Measurements from ENCODE around the gene LARP1B.
"Not testable (repeated sequence)": the region's sequence is repeated elsewhere in the genome, so short reads cannot be mapped to it uniquely, and the experiment has no call there.

LARP1B gene

DNA sequence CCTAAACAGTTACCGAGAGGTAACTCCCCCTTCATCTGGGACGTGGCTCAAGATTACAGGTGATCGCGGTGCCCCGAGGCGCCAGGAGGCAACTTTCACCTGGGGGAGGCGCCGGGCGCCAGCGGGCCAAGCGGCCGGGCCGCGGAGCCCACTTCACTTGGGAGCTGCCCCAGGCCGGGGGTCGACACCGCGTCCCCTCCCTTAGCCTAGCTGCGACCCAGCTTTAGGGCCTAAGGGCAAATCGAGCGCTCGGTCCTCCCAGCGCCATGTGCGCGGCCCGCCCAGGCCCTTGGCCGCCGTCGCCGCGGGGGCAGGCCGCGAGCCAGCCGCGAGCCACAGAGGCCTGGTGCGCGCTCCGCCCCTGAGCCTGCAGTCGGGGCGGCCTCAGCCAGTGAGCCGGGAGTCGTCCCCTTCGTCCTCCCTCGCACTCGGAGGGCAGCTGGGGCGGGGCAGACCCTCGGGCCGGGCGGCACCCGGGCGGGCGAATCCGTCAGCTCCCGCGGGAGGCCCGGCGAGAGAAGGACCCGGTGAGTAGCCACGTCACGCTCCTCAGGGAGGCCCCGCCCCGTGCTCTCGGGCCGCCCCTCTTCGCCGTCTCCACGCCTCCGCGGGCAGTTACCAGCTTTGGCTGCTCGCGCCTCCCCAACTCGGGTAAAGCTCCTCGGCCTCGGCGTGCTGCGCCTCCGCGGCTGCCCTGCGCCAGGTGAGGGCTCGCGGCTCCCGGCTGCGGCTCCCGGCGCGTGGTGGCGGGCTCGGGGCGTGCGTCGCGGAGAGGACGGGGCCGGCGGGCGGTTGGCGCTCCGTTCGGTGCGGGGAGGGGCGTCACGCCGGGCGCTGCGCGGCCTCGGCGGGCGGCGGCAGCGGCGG lies at the start of gene LARP1B:
Gene LARP1B, plus strand, starts transcription at position 614 of the 867 bp plus-strand sequence. CDS start 13,640 bp downstream, outside the sequence.
- peak; percentile 87 to 91 for DNase-seq (ENCODE audit: low read depth in 2 of 2)

DNA sequence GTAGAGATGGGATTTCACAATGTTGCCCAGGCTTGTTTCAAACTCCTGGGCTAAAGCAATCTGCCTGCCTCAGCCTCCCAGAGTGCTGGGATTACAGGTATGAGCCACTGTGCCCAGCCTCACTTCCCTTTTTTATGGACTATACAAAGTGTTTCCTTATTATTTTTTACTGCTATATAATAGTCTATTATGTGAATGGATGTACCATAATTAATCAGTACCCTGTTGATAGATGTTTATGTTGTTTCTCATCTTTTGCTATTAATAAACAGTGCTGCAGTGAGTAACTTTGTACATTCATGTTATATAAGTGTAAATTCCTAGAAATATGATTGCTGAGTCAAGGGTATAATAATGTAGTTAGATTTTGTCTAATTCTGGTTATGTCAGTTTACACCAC lies 35.8 kb upstream of the LARP1B start:
- DNase-seq (ENCODE audit: low read depth in 2 of 2) = no peak

DNA sequence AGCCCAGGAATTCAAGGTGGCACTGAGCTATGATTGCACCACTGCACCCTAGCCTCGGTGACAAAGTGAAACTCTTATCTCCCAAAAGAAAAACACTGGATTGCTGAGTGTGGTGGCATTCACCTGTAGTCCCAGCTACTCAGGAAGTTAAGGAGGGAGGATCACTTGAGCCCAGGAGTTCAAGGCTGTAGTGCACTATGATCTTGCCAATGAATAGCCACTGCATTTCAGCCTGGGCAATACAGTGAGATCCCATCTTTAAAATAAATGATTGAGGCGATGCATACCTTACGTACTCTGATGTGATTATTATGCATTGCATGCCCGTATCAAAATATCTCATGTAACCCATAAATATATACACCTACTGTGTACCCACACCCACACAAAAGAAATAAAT lies 31.2 kb upstream of the LARP1B start:
- no peak for DNase-seq (ENCODE audit: low read depth in 2 of 2)

DNA sequence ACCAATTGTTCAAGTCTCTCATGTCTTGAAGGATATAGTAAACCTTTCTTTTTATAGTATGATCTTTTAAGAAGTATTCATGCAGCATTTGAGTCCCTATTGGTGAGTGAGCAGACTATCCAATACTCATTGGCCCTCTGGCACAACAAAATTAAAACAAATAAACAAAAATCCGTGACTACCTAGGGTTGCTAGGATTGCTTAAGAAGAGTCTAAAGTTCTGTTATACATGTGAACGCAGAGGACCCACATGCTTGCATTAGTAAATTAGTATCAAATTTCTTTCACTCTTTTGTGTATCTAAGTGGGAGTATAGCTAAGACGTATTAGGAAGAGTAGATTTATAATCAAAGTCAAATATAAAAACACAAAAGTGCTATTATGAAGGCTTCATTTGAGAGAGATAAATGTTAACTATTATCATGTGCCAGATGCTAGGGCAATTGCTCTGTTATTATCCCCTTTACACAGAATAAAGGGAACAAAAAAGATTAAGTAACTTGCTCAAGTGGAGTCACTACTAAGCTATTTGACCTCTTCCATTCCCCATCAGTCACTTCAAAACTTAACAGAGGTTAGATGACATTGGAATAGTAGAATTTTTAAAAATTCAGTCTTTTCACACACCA lies 29.2 kb upstream of the LARP1B start:
- no peak for DNase-seq (ENCODE audit: low read depth in 2 of 2)

DNA sequence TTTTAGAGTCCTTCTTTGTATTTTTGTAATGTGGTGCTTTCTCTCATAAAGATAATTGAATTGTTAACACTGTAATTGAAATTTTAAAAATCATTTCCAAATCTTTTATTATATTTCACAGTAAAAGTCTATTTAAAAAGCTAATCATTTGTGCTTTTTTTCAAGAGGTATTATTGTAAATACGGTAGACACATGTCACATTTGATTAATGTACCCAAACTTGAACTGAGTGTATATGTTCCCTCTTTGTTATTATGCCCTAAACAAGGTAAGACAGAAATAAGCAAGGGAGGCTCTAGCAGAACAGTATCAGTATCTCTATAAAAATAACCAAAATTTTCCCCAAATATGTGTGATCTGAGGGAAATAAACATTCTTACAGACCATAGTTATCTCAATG lies 21.5 kb upstream of the LARP1B start:
- no peak for DNase-seq (ENCODE audit: low read depth in 2 of 2)

DNA sequence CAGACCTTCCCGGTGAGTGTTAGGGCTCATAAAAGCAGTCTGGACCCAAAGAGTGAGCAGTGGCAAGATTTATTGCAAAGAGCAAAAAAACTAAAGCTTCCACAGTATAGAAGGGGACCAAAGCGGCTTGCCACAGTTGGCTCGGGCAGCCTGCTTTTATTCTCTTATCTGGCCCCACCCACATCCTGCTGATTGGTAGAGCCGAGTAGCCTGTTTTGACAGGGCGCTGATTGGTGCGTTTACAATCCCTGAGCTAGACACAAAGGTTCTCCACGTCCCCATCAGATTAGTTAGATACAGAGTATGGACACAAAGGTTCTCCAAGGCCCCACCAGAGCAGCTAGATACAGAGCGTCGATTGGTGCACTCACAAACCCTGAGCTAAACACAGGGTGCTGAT lies 14.1 kb upstream of the LARP1B start:
- DNase-seq (ENCODE audit: low read depth in 2 of 2) = not testable (repeated sequence)

DNA sequence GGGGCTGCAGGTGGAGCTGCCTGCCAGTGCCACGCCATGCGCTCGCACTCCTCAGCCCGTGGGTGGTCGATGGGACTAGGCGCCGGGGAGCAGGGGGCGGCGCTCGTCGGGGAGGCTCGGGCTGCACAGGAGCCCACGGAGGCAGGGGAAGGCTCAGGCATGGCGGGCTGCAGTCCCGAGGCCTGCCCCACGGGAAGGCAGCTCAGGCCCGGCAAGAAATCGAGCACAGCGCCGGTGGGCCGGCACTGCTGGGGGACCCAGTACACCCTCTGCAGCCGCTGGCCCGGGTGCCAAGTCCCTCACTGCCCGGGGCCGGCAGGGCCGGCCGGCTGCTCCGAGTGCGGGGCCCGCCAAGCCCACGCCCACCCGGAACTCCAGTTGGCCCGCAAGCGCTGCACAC lies 13.6 kb upstream of the LARP1B start:
- DNase-seq (ENCODE audit: low read depth in 2 of 2) = not testable (repeated sequence)

DNA sequence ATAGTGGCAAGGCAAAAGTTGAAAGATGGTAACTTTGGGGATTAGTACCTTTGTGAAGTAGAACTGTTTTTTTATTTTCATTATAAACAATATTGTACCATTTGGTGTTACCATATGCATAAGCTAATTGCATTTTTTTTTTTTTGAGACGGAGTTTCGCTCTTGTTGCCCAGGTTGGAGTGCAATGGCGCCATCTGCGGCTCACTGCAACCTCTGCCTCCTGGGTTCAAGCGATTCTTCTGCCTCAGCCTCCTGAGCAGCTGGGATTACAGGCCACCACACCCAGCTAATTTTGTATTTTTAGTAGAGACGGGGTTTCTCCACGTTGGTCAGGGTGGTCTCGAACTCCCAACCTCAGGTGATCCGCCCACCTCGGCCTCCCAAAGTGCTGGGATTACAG lies 9.9 kb upstream of the LARP1B start:
- DNase-seq (ENCODE audit: low read depth in 2 of 2) = not testable (repeated sequence)

DNA sequence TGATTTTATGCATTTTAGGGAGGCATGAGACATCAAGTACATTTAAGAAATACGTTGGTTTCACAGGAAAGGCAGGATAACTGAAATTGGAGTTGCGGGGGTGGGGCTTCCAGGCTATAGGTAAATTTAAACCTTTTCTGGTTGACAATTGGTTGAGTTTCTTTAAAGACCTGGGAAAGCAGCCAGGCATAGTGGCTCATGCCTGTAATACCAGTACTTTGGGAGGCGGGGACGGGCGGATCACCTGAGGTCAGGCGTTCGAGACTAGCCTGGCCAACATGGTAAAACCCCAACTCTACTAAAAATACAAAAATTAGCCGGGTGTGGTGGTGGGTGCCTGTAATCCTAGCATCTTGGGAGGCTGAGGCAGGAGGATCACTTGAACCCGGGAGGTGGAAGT lies 6.2 kb upstream of the LARP1B start:
- DNase-seq (ENCODE audit: low read depth in 2 of 2) = not testable (repeated sequence)

DNA sequence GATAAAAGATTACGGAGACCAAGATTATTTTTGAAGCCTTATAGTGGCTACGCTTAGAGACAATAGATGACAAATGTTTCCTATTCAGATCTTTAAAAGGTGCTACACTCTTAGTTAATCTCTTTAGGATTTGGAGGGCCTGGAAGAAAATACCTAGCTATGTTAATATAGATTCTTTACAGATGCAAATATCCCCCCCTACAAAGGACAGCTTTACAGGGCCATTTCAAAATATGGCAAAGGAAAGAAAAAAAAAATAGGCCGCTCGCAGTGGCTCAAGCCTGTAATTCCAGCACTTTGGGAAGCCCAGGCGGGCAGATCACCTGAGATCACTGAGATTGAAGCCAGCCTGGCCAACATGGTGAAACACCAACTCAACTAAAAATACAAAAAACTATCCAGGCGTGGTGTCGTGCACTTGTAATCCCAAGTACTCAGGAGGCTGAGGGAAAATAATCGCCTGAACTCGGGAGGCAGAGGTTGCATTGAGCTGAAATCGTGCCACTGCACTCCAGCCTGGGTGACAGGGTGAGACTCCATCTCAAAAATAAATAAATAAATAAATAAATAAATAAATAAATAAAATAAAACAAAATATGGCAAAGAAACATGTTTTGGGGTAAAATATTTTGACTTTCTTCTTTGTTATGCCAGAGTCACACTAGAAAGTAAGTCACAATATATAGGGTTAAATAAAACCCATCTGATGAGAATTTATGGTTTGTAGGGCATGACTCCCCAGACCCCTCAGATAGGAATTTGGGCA lies 5.5 kb upstream of the LARP1B start:
- not testable (repeated sequence) for DNase-seq (ENCODE audit: low read depth in 2 of 2)

DNA sequence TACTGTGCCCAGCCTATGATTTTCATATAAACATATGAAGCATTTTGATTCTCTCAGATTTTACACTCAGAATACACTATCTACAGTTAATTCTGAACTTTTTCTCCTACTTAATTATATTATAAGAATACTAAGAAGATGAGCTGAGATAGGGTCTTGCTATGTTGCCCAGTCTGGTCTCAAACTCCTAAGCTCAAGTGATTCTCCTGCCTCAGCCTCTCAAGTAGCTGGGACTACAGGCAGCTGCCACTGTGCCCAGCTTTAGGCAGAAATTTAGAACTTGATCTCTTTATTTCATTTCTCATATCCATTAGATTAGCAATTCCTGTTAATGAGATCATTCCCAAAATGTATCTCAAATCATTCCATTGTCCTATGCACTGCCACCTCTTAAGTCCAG lies 4.7 kb upstream of the LARP1B start:
- no peak for DNase-seq (ENCODE audit: low read depth in 2 of 2)

DNA sequence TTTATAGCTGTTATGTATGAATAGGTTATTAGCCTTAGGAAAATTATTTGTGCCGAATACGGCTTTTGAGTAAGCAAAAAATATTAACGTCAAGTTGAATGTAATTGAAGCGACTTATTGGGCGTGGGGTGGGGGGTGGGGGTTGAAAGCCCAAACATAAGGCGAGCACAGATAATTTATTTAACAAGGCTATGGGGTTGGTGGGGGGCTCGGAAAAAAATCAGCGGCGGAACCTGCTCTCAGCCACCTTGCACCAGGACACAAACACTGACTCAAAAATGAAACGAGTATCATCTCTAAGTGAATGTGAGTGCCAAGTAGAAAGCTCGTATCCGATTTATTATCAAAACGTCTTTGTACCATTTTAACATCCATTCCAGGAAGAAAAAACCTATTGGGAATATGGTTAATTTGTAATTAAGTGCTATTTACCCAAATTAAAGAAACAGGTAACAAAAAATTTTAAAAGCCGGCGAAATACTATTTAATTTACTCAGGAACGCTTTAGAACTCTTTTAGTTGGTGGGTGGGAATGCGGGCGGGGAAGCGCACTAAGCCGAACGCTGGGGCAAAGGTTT lies 902 bp upstream of the LARP1B start:
- no peak for DNase-seq (ENCODE audit: low read depth in 2 of 2)

DNA sequence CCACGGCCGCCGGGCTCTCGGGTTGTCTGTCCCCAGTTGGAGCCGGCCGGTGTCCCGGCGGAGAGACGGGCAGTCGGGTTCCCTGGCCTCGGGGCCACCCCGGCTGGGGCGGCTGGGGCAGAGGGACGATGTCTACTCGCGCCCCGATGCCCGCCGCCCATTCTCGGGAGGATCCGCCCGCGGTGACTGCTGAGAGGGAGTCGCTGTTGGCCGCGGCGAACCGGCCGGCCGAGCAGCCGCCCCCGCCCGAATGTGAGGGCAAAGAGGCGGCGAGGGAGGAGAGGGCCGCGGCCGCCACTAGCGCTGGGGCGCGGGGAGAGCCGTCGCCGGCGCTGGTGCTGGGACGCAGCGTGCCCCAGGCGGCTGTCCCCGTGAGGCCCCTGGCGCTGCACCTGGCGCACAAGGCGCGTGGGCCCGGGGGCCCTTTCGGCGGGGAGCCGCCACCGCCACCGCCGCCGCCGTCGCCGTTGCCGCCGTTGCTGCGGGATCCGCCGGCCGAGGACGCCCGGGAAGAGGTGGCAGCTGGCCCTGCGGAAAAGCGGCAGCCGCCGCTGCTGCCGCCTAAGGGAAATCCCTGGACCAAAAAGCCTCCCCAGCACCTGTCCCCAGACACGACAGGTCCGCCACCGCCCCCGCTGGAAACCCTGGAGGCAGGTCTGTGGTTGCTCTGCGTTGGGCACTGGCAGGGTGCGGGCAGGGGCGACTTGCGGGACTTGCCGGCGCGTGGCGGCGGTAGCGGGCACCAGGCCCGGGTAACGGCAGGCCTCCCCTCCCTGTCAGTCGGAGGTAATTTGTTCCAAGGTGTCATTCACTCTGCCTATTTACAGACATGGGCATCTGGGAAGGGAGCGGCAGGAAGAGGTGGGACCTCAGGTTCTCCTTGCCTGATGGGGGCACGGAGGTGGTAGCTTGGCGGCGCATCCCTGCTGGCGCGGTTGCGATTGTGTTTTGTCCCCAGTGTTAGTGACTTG lies 739 bp downstream of the LARP1B start:
- peak; percentile 46 to 47 for DNase-seq (ENCODE audit: low read depth in 2 of 2)

DNA sequence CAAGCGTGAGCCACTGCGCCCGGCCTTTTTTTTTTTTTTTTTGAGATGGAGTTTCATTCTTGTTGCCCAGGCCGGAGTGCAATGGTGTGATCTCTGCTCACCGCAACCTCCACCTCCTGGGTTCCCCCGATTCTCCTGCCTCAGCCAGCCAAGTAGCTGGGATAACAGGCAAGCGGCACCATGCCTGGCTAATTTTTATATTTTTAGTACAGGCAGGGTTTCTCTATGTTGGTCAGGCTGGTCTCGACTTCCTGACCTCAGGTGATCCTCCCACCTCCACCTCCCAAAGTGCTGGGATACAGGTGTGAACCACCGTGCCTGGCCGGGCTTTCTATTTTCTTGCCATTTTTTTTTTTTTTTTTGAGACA lies 5.3 kb downstream of the LARP1B start:
- DNase-seq (ENCODE audit: low read depth in 2 of 2) = not testable (repeated sequence)

DNA sequence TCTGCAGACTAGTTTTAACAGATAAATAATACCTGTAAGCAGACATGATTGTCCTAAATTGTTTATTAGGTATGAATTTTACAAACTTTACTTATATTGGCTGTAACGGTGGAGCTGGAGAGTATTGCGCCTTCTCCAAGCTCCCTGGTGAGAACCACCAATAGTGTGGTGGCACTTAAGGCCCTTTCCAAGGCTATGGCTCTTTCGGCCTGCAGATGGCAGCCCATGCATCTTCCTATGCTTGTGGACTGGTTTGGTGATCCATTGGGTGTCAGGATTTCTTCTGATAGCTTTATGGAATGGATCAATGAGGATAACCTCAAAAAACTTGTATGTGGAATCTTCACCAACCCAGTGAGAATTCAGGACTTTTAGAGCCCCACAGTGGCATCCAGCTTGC lies 7.8 kb downstream of the LARP1B start:
- peak in 1 of 2 donors; percentile 2 for DNase-seq (ENCODE audit: low read depth in 2 of 2)

DNA sequence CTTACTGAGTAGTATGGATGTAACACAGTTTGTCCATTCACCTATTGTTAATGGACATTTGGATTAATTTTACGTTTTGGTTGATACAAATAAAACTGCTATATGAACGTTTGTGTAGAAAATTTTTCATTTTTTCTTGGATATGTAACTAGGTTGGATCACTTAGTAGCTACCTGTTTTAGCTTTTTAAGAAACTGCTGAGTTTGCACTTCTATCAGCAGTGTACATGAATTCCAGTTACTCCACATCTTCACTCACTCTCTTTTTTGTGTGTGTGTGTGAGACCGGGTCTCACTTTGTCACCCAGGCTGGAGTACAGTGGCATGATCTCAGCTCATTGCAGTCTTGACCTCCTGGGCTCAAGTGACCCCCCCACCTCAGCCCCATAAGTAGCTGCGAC lies 15.4 kb downstream of the LARP1B start:
- no peak for DNase-seq (ENCODE audit: low read depth in 2 of 2)

DNA sequence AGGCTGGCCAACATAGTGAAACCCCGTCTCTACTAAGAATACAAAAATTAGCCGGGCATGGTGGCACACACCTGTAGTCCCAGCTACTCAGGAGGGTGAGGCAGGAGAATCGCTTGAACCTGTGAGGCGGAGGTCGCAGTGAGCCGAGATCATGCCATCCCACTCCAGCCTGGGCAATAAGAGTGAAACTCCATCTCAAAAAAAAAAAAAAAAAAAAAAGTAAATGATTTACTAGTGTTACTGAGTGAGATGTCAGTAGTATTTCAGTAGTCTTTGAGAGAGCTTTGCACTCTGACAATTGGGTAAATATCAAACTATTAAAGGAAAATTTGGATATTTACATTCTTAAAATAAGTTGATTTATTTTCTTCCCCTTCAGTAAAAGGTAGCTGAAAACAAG lies 34.2 kb downstream of the LARP1B start:
- DNase-seq (ENCODE audit: low read depth in 2 of 2) = not testable (repeated sequence)

DNA sequence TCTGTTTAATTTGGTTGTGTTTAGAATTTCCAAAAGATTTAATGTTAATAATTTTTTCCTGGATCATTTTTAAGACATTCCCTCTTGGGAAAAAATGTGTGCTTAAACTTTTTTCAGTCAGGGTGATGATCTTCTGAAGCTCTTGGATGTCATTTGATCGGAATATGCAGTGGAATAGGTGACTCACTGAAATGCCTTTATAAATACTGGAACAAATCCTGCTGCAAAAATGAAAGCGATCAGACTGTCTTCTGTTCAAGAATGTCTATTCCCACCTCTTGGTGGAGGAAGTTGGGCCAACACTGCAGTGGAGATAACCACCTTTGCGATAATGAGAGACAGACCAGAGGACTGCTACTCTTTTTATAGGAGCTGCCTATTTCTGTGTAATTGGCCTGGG lies 46.7 kb downstream of the LARP1B start:
- DNase-seq (ENCODE audit: low read depth in 2 of 2) = no peak

DNA sequence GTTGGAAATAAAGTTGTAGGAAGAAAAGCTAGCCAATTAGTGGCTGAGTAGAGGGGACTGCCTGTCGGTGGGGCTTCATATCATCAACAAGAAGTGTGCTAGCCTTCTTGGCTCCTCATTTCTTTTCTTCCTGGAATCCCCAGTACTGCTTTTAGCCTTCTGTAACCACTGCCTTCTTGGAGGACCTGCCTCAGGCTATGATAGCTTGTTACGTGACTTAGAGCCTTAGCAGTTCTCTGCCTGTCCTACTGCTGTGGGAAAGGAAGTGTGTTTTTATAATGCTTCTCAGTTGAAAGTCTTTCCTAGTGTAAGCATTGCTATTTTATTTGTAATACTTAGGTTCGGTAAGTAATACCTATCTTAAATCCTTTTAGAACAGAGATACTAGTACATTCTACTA lies 61.9 kb downstream of the LARP1B start:
- no peak for DNase-seq (ENCODE audit: low read depth in 2 of 2)

DNA sequence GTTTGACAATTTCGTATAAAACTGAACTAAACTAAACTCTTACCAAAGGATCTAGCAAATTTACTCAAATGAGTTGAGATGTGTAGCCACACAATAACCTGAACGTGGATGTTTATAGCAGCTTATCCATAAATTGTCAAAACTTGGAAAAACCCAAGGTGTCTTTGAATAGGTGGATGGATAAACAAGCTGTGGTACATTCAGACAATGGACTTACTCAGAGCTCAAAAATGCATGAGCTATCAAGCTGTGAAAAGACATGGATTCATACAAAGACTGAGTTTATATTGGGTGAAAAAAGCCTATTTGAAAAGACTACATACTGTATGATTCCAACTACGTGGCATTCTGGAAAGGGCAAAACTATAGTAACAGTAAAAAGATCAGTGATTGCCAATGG lies 69.5 kb downstream of the LARP1B start:
- no peak for DNase-seq (ENCODE audit: low read depth in 2 of 2)

DNA sequence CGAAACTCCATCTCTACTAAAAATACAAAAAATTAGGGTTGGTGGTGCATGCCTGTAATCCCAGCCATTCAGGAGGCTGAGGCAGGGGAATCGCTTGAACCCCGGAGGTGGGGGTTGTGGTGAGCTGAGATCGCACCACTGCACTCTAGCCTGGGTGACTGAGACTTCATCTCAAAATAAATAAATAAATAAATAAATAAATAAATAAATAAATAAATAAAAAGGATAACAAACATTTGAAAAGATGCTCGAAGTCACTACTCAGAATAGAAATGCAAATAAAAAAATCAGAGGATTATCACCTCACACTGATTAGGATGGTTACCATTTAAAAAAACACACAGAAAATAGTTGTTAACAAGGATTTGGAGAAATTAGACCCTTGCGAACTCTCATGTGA lies 73.8 kb downstream of the LARP1B start:
- no peak for DNase-seq (ENCODE audit: low read depth in 2 of 2)

All from stimulated activated CD4-positive, alpha-beta T cell treated with anti-CD3 and anti-CD28 coated beads, Interleukin-4, amount 100 ng/mL, for 48 hours (primary cell).